ENCODE data around the gene FEZ2. TPM values are rescaled to one million over a fixed set of nuclear protein-coding genes. Genes with fewer than 3 reads are reported as not detected.

FEZ2 gene
- polyA plus RNA-seq, 4 donors, result 23.5 to 50.0 (median 35.0) TPM

DNA sequence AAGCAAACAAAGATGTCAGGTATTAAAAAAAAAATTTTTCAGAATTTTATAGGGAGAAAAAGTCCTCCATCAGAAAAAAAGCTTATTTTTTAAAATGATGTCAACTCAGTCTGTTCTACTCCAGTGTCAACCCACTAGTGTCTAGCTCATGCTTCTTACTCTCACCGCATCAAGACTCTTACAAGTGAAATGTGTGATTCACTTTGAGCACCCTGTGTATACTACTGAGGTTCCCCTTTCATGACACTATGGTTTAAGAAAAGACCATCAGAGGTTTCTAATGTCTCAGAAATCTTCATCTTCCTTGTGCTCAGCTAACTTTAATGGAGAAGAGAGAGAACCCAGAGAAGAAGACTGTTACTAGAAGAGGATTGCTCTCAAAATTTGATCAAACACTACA, 43.4 kb downstream of the FEZ2 start:
- Histone ChIP-seq H3K36me3 (ENCODE audit: control insufficient read depth in 3 of 3, insufficient read depth in 2 of 3, low read depth in 1 of 3, low read length in 3 of 3) (peaks cover 0 to 18% (median 11%) of the 10 kb centered on the region in 3 donors), H3K27me3 (ENCODE audit: control insufficient read depth in 3 of 3, insufficient read depth in 3 of 3, low read length in 3 of 3) (no peaks in the 10 kb centered on the region), H3K4me1 (ENCODE audit: control insufficient read depth in 3 of 3, insufficient read depth in 2 of 3, low read depth in 1 of 3, low read length in 2 of 3) (no peaks in the 10 kb centered on the region), H3K9me3 (ENCODE audit: control insufficient read depth in 2 of 2, insufficient read depth in 1 of 2, low read depth in 1 of 2, low read length in 1 of 2) (no peaks in the 10 kb centered on the region), H3K4me3 (ENCODE audit: low read depth in 1 of 3, low read length in 3 of 3) (no peak overlapping the region), H3K27ac (ENCODE audit: low read depth in 1 of 3, low read length in 2 of 3) (no peak overlapping the region)
- 90 to 100% (median 93%) methylated on average over 1 of the region's 1 CpG for WGBS, 3 donors
- no peak for FAIRE-seq
- no peak for DNase-seq

DNA sequence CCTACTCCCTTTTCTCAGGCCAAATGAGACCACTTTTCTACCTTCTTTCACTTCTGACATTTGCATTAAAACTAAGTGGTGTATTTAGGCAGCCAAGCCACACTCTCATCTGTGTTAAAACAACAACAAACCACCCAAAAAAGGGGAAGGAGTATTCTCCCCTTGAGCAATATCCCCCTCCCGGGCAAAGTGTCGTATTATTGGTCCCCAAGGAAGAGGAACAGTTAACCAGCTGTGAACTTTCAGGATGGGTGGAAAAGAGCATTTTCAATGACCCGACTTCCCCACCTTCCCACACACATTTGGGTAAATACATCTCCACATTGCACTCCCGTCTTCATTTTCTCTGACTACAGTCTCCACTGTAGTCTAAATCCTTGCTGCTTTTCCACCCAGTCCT, 44.3 kb downstream of the FEZ2 start:
- no peak for FAIRE-seq
- DNase-seq, result no peak
- H3K9me3 ChIP-seq (ENCODE audit: control insufficient read depth in 2 of 2, insufficient read depth in 1 of 2, low read depth in 1 of 2, low read length in 1 of 2), result no peaks in the 10 kb centered on the region
- no peaks in the 10 kb centered on the region for H3K4me1 ChIP-seq (ENCODE audit: control insufficient read depth in 3 of 3, insufficient read depth in 2 of 3, low read depth in 1 of 3, low read length in 2 of 3)
- H3K27ac ChIP-seq (ENCODE audit: low read depth in 1 of 3, low read length in 2 of 3), result no peak overlapping the region
- WGBS, 3 donors, result 72 to 86% (median 84%) methylated on average over 4 of the region's 4 CpGs
- no peaks in the 10 kb centered on the region for H3K27me3 ChIP-seq (ENCODE audit: control insufficient read depth in 3 of 3, insufficient read depth in 3 of 3, low read length in 3 of 3)
- H3K36me3 ChIP-seq (ENCODE audit: control insufficient read depth in 3 of 3, insufficient read depth in 2 of 3, low read depth in 1 of 3, low read length in 3 of 3), result peaks cover 0 to 21% (median 12%) of the 10 kb centered on the region in 3 donors
- no peak overlapping the region for H3K4me3 ChIP-seq (ENCODE audit: low read depth in 1 of 3, low read length in 3 of 3)

DNA sequence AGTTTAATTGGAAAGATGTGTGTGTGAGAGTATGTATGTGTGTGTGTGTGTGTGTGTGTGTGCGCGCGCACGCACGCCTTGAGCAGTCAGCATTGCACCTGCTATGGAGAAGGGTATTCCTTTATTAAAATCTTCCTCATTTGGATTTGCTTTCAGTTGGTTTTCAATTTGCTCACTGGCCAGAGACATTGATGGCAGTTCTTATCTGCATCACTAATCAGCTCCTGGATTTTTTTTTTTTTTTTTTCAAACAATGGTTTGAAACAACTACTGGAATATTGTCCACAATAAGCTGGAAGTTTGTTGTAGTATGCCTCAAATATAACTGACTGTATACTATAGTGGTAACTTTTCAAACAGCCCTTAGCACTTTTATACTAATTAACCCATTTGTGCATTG, 48.0 kb downstream of the FEZ2 start:
- no peaks in the 10 kb centered on the region for H3K9me3 ChIP-seq (ENCODE audit: control insufficient read depth in 2 of 2, insufficient read depth in 1 of 2, low read depth in 1 of 2, low read length in 1 of 2)
- no peaks in the 10 kb centered on the region for H3K27me3 ChIP-seq (ENCODE audit: control insufficient read depth in 3 of 3, insufficient read depth in 3 of 3, low read length in 3 of 3)
- WGBS, 3 donors, result 94 to 98% (median 98%) methylated on average over 5 of the region's 5 CpGs
- H3K4me3 ChIP-seq (ENCODE audit: low read depth in 1 of 3, low read length in 3 of 3), result no peak overlapping the region
- no peak overlapping the region for H3K27ac ChIP-seq (ENCODE audit: low read depth in 1 of 3, low read length in 2 of 3)
- no peak for FAIRE-seq
- no peak for DNase-seq
- peaks cover 2 to 25% (median 13%) of the 10 kb centered on the region in 3 donors for H3K36me3 ChIP-seq (ENCODE audit: control insufficient read depth in 3 of 3, insufficient read depth in 2 of 3, low read depth in 1 of 3, low read length in 3 of 3)
- no peaks in the 10 kb centered on the region for H3K4me1 ChIP-seq (ENCODE audit: control insufficient read depth in 3 of 3, insufficient read depth in 2 of 3, low read depth in 1 of 3, low read length in 2 of 3)

DNA sequence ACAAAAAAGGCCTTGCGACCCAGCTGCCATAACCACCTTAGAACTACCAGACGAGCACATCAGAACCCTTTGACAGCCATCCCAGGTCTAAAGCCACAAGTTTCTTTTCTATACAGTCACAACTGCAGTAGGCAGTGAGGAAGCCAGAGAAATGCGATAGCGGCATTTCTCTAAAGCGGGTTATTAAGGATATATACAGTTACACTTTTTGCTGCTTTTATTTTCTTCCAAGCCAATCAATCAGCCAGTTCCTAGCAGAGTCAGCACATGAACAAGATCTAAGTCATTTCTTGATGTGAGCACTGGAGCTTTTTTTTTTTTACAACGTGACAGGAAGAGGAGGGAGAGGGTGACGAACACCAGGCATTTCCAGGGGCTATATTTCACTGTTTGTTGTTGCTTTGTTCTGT, 48.8 kb downstream of the FEZ2 start:
- Histone ChIP-seq H3K4me3 (ENCODE audit: low read depth in 1 of 3, low read length in 3 of 3) (no peak overlapping the region), H3K27ac (ENCODE audit: low read depth in 1 of 3, low read length in 2 of 3) (no peak overlapping the region), H3K4me1 (ENCODE audit: control insufficient read depth in 3 of 3, insufficient read depth in 2 of 3, low read depth in 1 of 3, low read length in 2 of 3) (no peaks in the 10 kb centered on the region), H3K9me3 (ENCODE audit: control insufficient read depth in 2 of 2, insufficient read depth in 1 of 2, low read depth in 1 of 2, low read length in 1 of 2) (no peaks in the 10 kb centered on the region), H3K36me3 (ENCODE audit: control insufficient read depth in 3 of 3, insufficient read depth in 2 of 3, low read depth in 1 of 3, low read length in 3 of 3) (peaks cover 4 to 25% (median 13%) of the 10 kb centered on the region in 3 donors), H3K27me3 (ENCODE audit: control insufficient read depth in 3 of 3, insufficient read depth in 3 of 3, low read length in 3 of 3) (no peaks in the 10 kb centered on the region)
- WGBS, 3 donors, result 69 to 89% (median 85%) methylated on average over 7 of the region's 7 CpGs
- no peak for FAIRE-seq
- no peak for DNase-seq

DNA sequence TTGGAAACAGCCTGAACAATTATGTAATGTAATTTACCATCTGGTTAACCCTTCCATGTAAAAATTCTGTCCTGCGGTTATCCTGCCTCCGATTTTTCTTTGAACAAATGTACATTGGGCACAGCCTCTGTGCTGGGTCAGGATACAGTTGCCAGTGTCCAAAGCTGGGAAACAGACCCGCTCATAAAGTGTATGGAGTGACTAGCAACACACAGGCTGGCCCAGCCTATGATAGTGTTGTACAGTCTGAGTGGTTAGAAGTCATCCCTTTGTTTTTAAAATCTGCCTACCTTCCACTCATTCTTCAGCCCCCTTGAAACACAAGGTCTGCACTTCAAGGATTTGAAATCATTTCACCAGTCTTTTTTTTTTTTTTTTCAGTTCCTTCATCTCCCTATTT, 50.1 kb downstream of the FEZ2 start:
- Histone ChIP-seq H3K36me3 (ENCODE audit: control insufficient read depth in 3 of 3, insufficient read depth in 2 of 3, low read depth in 1 of 3, low read length in 3 of 3) (peaks cover 6 to 22% (median 11%) of the 10 kb centered on the region in 3 donors), H3K27me3 (ENCODE audit: control insufficient read depth in 3 of 3, insufficient read depth in 3 of 3, low read length in 3 of 3) (no peaks in the 10 kb centered on the region), H3K4me3 (ENCODE audit: low read depth in 1 of 3, low read length in 3 of 3) (no peak overlapping the region), H3K9me3 (ENCODE audit: control insufficient read depth in 2 of 2, insufficient read depth in 1 of 2, low read depth in 1 of 2, low read length in 1 of 2) (no peaks in the 10 kb centered on the region), H3K4me1 (ENCODE audit: control insufficient read depth in 3 of 3, insufficient read depth in 2 of 3, low read depth in 1 of 3, low read length in 2 of 3) (no peaks in the 10 kb centered on the region), H3K27ac (ENCODE audit: low read depth in 1 of 3, low read length in 2 of 3) (no peak overlapping the region)
- FAIRE-seq (no peak), DNase-seq (no peak)
- 96 to 100% (median 100%) methylated on average over 3 of the region's 3 CpGs for WGBS, 3 donors

DNA sequence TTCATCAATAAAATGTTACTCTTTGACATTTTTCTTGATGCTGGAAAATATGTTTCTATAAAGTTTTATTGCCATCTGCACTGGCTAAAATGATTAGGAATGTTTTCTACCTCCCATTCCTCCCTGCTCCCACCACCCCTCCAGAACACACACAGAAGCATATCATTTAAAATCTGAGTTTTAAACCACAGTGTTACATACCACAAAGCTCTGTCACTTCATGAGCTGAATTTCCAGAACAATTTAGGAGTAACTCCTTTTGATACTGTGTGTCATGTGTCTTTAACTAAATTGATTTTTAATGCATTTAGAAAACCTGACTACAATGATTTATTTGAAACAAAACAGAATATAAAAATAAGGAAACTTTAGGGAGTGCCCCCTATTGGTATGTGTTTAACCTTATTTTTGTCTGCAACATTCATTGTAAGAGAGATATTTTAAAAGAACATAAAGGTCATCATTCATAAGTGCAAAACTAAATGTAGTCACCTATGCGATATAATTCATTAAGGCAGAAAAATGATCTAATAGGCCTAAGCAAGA, 52.0 kb downstream of the FEZ2 start:
- Histone ChIP-seq H3K36me3 (ENCODE audit: control insufficient read depth in 3 of 3, insufficient read depth in 2 of 3, low read depth in 1 of 3, low read length in 3 of 3) (peaks cover 8 to 19% (median 17%) of the 10 kb centered on the region in 3 donors), H3K9me3 (ENCODE audit: control insufficient read depth in 2 of 2, insufficient read depth in 1 of 2, low read depth in 1 of 2, low read length in 1 of 2) (no peaks in the 10 kb centered on the region)
- 0 to 39% (median 3%) methylated on average over 1 of the region's 1 CpG for WGBS, 3 donors

DNA sequence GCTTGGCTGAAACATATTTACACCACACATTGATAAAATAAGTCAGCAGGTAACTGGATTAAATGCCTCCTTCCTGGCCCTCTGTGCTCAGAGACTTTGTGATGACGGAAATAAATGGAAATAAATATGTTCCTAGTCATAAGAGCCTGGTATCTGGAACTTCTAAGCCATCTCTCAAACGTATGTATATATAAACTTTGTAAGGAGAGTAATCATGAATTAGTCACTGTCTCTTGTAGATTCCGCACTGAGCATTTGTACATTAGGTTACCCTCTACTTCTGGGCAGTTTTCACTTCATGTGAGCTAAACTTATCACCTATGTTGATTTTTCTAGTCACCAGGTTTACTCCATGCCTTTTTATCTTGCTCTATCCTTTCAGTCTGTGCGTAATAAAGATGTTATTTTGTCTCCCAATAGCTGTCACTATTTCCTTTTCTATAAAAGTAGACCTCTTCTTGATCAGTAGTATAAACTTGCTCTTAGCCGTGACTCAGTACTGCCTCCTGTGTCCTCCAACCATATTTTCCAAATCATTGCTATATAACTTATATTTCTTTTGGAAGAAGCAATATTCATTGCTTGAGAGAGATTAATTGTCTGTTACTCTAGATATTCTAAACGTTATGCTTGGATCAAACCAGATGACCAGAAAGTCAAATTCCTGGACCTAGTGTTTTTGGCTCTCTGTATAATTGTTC, 53.2 kb downstream of the FEZ2 start:
- Histone ChIP-seq H3K27ac (ENCODE audit: low read depth in 1 of 3, low read length in 2 of 3) (no peak overlapping the region), H3K36me3 (ENCODE audit: control insufficient read depth in 3 of 3, insufficient read depth in 2 of 3, low read depth in 1 of 3, low read length in 3 of 3) (peaks cover 8 to 17% (median 14%) of the 10 kb centered on the region in 3 donors), H3K4me1 (ENCODE audit: control insufficient read depth in 3 of 3, insufficient read depth in 2 of 3, low read depth in 1 of 3, low read length in 2 of 3) (peaks cover 0 to 6% (median 0%) of the 10 kb centered on the region in 3 donors), H3K27me3 (ENCODE audit: control insufficient read depth in 3 of 3, insufficient read depth in 3 of 3, low read length in 3 of 3) (no peaks in the 10 kb centered on the region), H3K4me3 (ENCODE audit: low read depth in 1 of 3, low read length in 3 of 3) (no peak overlapping the region), H3K9me3 (ENCODE audit: control insufficient read depth in 2 of 2, insufficient read depth in 1 of 2, low read depth in 1 of 2, low read length in 1 of 2) (no peaks in the 10 kb centered on the region)
- DNase-seq, result no peak
- FAIRE-seq, result no peak
- 84 to 94% (median 85%) methylated on average over 6 of the region's 6 CpGs for WGBS, 3 donors

More for the DNA sequence above, 52.0 kb downstream of the FEZ2 start:
- FAIRE-seq, result no peak
- Histone ChIP-seq H3K4me3 (ENCODE audit: low read depth in 1 of 3, low read length in 3 of 3) (no peak overlapping the region), H3K4me1 (ENCODE audit: control insufficient read depth in 3 of 3, insufficient read depth in 2 of 3, low read depth in 1 of 3, low read length in 2 of 3) (peaks cover 0 to 6% (median 0%) of the 10 kb centered on the region in 3 donors), H3K27me3 (ENCODE audit: control insufficient read depth in 3 of 3, insufficient read depth in 3 of 3, low read length in 3 of 3) (no peaks in the 10 kb centered on the region), H3K27ac (ENCODE audit: low read depth in 1 of 3, low read length in 2 of 3) (no peak overlapping the region)
- DNase-seq, result no peak

DNA sequence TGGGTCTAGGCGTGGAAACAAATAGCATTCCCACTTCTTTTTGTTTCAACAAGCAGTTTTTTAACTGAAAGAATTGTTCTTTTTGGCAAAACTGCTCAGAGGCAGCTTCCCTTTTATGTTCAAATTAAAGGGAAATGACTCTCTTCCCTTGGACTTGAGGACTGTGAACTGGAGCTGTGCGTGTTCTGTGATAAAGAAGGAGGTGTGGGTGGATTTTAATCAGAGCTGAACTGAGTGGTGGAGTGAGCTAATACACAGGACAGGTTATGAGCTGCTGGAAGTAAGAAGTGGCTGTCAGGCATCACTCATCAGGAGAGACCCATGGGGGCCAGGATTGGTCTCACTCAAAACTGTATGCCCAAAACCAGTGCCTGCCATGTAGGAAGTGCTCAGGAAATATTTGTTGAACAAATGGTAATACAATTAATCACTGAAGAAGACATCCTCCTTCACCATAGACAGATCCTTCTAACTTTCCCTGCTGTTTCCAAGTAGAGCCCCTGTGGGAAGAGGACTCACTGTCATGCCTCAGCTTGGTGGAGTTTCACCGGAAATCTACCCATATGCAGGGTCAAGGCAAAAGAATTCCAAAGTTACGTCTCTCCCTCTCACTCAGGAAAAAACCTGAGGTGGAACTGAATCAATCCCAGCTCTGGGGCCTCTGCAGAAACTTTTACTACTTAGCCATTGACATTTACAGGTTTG, 55.9 kb downstream of the FEZ2 start:
- 74 to 77% (median 75%) methylated on average over 4 of the region's 4 CpGs for WGBS, 3 donors
- FAIRE-seq, result no peak

More for the DNA sequence above, 55.9 kb downstream of the FEZ2 start:
- peak in 1 of 2 donors; percentile 11 for DNase-seq
- Histone ChIP-seq H3K36me3 (ENCODE audit: control insufficient read depth in 3 of 3, insufficient read depth in 2 of 3, low read depth in 1 of 3, low read length in 3 of 3) (peaks cover 3 to 27% (median 6%) of the 10 kb centered on the region in 3 donors), H3K4me3 (ENCODE audit: low read depth in 1 of 3, low read length in 3 of 3) (no peak overlapping the region), H3K27ac (ENCODE audit: low read depth in 1 of 3, low read length in 2 of 3) (no peak overlapping the region), H3K4me1 (ENCODE audit: control insufficient read depth in 3 of 3, insufficient read depth in 2 of 3, low read depth in 1 of 3, low read length in 2 of 3) (peaks cover 0 to 6% (median 0%) of the 10 kb centered on the region in 3 donors), H3K27me3 (ENCODE audit: control insufficient read depth in 3 of 3, insufficient read depth in 3 of 3, low read length in 3 of 3) (no peaks in the 10 kb centered on the region), H3K9me3 (ENCODE audit: control insufficient read depth in 2 of 2, insufficient read depth in 1 of 2, low read depth in 1 of 2, low read length in 1 of 2) (no peaks in the 10 kb centered on the region)
